Effector CD8-positive, alpha-beta T cell (primary cell): ENCODE measurements around the gene HPCAL1.
A peak's percentile ranks its signal among the peaks of the same experiment; 100 is the strongest.

Experiments used
- DNase-seq: peaks from one replicate; lab custom pipeline; 2025; lab: John Stamatoyannopoulos, UW

Gene HPCAL1

GRCh38 chr2:10324095-10324832 is 21.6 kb downstream of the HPCAL1 start:
- DNase-seq = no peak

- DNase-seq = no peak
Observed at GRCh38 chr2:10325278-10326145, 22.8 kb downstream of the HPCAL1 start.

DNA sequence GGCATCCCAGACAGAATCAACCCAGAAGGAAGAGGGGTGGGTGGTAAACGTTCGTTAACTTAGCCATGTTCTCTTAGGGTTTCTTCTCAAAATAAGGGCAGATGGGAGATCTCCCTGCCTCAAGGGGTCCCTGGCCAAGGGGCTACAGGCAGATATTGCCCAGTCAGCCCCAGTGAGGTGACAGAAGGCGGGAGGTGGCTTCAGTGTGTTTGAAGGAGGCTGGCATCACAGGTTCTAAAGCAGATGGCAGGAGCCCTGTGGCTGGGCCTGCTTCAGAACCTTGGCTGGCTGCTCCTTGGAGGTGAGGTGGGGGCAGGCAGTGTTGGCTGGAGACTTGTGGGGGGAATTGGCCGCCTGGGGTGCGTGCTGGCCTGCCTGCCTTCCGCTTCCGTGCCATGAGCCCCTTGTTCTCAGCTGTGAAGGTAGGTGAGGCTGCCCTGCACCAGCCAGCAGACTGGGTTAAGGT is 23.5 kb downstream of the HPCAL1 start:
- no peak for DNase-seq

GRCh38 chr2:10326707-10327594 is 24.2 kb downstream of the HPCAL1 start:
- DNase-seq = no peak

- DNase-seq = no peak
Observed at GRCh38 chr2:10327896-10328669, 25.4 kb downstream of the HPCAL1 start.

GRCh38 chr2:10328670-10329579 is 26.2 kb downstream of the HPCAL1 start:
- DNase-seq = no peak

DNA sequence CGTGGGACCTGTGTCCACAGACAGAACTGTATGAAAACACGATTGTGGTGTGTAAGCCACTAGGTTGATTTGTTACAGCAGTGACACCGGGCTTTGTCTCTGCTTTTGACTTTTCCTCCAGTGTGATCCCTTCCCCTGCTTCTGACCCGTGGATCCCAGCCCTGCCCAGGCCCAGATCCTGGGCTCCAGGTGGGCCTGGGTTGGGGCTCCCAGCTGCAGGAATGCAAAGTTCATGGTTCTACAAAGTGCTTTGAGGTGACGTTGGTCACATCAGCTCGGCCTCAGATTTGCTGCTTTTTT is 26.8 kb downstream of the HPCAL1 start:
- DNase-seq = no peak

GRCh38 chr2:10329880-10330699 is 27.4 kb downstream of the HPCAL1 start:
- DNase-seq = peak; percentile 19

DNA sequence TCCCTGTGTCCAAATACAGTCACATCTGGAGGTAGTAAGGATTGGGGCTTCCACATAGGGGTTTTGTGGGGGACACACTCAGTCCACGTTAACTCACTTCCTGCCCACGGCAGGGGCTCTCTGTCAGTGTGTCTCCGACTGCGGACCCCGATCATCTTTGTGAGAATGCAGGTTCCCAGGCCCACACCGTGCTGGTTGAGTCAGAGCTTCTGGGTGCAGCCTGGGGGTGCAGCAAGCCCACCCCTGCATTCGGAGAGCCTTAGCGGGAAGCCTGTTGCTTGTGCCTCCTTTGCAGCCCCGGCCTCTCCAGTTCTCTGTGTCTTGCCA is 28.0 kb downstream of the HPCAL1 start:
- DNase-seq = no peak

GRCh38 chr2:10331027-10331701 is 28.5 kb downstream of the HPCAL1 start:
- DNase-seq = peak; percentile 39

- no peak for DNase-seq
Observed at GRCh38 chr2:10331702-10332401, 29.1 kb downstream of the HPCAL1 start.

DNA sequence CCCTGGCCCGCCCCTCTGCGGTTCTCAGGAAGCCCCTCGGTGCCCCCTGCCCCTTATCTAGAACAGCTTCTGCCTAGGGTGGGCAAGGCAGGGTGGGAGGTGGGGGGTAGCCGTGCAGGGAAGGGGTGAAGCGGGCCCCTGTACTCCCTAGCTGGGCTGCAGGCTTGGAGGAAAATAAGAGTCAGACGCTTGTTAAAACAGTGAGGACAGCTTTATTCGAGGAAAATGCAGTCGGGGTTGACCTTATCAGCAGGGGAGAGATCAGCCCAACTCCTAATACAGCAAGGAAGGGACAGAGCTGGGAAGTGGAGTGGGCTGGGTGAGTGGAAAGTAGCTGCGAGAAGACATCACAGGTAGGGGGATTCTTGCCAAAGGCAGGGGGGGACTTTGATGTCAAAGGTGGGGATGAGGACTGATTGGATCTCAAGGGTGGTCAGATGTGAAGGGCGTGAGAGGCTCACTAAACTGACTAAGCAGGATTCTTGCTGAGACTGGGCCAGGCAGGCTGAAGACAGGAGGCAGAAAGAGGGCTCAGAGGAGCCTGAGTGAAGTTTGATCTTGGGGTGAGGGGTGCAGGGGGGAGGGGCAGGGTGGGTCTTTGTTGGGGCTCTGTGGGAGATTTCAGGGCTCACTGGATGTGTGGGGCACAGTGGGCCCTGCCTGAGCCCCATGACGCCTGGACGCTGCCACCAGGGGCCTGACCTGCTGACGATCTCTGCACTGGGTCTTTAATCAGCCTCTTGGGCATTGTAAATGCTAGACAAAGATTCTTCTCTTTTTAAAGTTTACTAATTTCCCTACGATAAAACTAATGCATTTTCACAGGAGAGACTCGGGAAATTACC is 29.9 kb downstream of the HPCAL1 start:
- DNase-seq = no peak

DNA sequence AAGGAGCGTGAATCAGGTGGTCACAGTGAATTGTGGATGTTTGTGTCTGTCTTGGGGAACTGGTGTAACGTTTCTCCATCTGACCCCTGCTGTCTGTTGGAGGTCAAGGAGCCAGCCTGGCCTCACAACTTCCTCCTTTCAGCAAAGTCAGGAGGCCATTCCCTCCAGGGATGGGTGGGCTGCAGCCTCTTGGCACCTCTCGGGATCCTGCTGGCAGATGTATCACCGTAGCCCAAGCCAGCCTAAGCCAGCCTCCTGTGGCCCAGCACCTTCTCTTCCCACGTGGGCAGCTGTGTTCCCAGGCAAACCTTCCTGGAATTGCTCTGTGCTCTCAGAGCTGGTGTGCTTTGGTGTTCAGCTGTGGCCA is 30.5 kb downstream of the HPCAL1 start:
- no peak for DNase-seq

GRCh38 chr2:10333966-10334365 is 31.3 kb downstream of the HPCAL1 start:
- DNase-seq = no peak

- DNase-seq = no peak
Observed at GRCh38 chr2:10335046-10335840, 32.5 kb downstream of the HPCAL1 start.

DNA sequence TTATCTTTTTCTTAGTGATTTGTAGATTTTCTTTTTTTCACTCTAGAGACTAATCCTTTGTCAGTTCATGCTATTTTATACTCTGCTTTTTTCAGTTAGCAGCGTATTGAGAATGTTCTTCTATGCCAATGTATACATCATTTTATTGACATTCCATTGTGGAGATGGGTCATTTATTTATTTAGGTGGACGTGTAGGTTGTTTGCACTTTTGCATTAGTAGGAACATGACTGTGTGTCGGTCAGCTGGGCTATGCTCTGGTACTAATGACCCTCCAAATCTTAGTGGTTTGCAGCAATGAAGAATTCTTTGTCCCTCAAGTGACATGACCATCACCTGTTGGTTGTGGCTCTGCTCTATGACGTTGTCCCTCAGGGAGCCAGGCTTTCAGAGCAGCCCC is 33.6 kb downstream of the HPCAL1 start:
- no peak for DNase-seq
